DOHH2 (cell line): ENCODE results near the gene FCGBP.
A peak's percentile ranks its signal among the peaks of the same experiment; 100 is the strongest.

Source experiments
- H3F3A ChIP-seq: fragments of 200-600 bp; sonication (generic), shearing (Covaris generic); 2 replicates; pipeline ENCODE4 v1.6.0; 2016; ENCODE audit warnings: antibody characterized with exemption, mild to moderate bottlenecking; ENCODE audit not compliant: control insufficient read depth, insufficient read depth
- H3K27ac ChIP-seq: fragments of 200-600 bp; sonication (generic); 2 replicates; pipeline ENCODE4 v1.5.1; 2014; ENCODE audit warnings: low read depth, mild to moderate bottlenecking, low read length, moderate library complexity
- H3K27me3 ChIP-seq: fragments of 200-600 bp; sonication (generic); 2 replicates; pipeline ENCODE4 v1.6.1; 2014; ENCODE audit warnings: mild to moderate bottlenecking, low read length, mixed read lengths; ENCODE audit not compliant: control insufficient read depth
- H3K36me3 ChIP-seq: fragments of 200-600 bp; sonication (generic); 2 replicates; pipeline ENCODE4 v1.6.1; 2014; ENCODE audit warnings: mild to moderate bottlenecking, low read length, moderate library complexity, mixed read lengths; ENCODE audit not compliant: control insufficient read depth
- H3K4me1 ChIP-seq: fragments of 200-600 bp; sonication (generic); 2 replicates; pipeline ENCODE4 v1.6.1; 2014; ENCODE audit warnings: mild to moderate bottlenecking, low read length, mixed read lengths; ENCODE audit not compliant: control insufficient read depth
- H3K4me2 ChIP-seq: fragments of 200-600 bp; sonication (generic); 2 replicates; pipeline ENCODE4 v1.6.0; 2014; ENCODE audit warnings: mild to moderate bottlenecking, low read length, moderate library complexity
- H3K4me3 ChIP-seq: fragments of 200-600 bp; sonication (generic); 2 replicates; pipeline ENCODE4 v1.5.1; 2014; ENCODE audit warnings: mild to moderate bottlenecking, low read length, mixed read lengths
- H3K79me2 ChIP-seq: fragments of 200-600 bp; sonication (generic); 2 replicates; pipeline ENCODE4 v1.6.1; 2014; ENCODE audit warnings: mild to moderate bottlenecking, low read length, mixed read lengths; ENCODE audit not compliant: control insufficient read depth
- H3K9me2 ChIP-seq: fragments of 200-600 bp; sonication (generic); replicated peaks from 2 replicates; pipeline ENCODE4 v1.6.1; 2014; ENCODE audit warnings: mild to moderate bottlenecking, low read length, mixed read lengths; ENCODE audit not compliant: control insufficient read depth
- H3K9me3 ChIP-seq: fragments of 200-600 bp; sonication (generic); 2 replicates; pipeline ENCODE4 v1.6.1; 2014; ENCODE audit warnings: antibody characterized with exemption, low read length, mixed read lengths; ENCODE audit not compliant: control insufficient read depth, insufficient read depth
- H4K20me1 ChIP-seq: fragments of 200-600 bp; sonication (generic); 2 replicates; pipeline ENCODE4 v1.6.0; 2014; ENCODE audit warnings: low read depth, mild to moderate bottlenecking, antibody characterized with exemption, low read length, moderate library complexity; ENCODE audit not compliant: control insufficient read depth, insufficient read depth
- EZH2phosphoT487 ChIP-seq: fragments of 200-600 bp; sonication (generic); IDR thresholded peaks from 2 replicates; pipeline ENCODE4 v1.6.1; 2017; ENCODE audit warnings: borderline replicate concordance, mild to moderate bottlenecking, antibody characterized with exemption, low read length, moderate library complexity, mixed read lengths
- TF ChIP-seq, protein P1 (sequence below): fragments of 200-600 bp; sonication (generic); IDR thresholded peaks from one replicate; pipeline ENCODE4 v1.5.1; 2014; ENCODE audit warnings: antibody characterized with exemption, mild to moderate bottlenecking, low read depth, low read length; ENCODE audit not compliant: poor library complexity, severe bottlenecking

Gene FCGBP

GRCh38 chr19:39951686-39952085 lies 17.3 kb upstream of the FCGBP start:
- no peaks in the 10 kb centered on the region for H4K20me1 ChIP-seq
- H3K9me3 ChIP-seq, result peaks cover 12% of the 10 kb centered on the region
- H3K4me1 ChIP-seq, result peaks cover 85% of the 10 kb centered on the region
- H3K4me3 ChIP-seq, result peak overlapping the region; percentile 69
- peak overlapping the region; percentile 98 for H3K27ac ChIP-seq
- no peaks in the 10 kb centered on the region; the same call in 1 of the 2 replicates for H3K9me2 ChIP-seq
- peaks cover 17% of the 10 kb centered on the region for H3K79me2 ChIP-seq
- peaks cover 26% of the 10 kb centered on the region for H3K36me3 ChIP-seq
- peaks cover 27% of the 10 kb centered on the region for H3F3A ChIP-seq
- no peak for TF ChIP-seq EZH2phosphoT487
- TF ChIP-seq, protein P1, sequence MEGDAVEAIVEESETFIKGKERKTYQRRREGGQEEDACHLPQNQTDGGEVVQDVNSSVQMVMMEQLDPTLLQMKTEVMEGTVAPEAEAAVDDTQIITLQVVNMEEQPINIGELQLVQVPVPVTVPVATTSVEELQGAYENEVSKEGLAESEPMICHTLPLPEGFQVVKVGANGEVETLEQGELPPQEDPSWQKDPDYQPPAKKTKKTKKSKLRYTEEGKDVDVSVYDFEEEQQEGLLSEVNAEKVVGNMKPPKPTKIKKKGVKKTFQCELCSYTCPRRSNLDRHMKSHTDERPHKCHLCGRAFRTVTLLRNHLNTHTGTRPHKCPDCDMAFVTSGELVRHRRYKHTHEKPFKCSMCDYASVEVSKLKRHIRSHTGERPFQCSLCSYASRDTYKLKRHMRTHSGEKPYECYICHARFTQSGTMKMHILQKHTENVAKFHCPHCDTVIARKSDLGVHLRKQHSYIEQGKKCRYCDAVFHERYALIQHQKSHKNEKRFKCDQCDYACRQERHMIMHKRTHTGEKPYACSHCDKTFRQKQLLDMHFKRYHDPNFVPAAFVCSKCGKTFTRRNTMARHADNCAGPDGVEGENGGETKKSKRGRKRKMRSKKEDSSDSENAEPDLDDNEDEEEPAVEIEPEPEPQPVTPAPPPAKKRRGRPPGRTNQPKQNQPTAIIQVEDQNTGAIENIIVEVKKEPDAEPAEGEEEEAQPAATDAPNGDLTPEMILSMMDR, result no peak
- H3K27me3 ChIP-seq, result no peaks in the 10 kb centered on the region
- H3K4me2 ChIP-seq, result peak overlapping the region; percentile 89

DNA sequence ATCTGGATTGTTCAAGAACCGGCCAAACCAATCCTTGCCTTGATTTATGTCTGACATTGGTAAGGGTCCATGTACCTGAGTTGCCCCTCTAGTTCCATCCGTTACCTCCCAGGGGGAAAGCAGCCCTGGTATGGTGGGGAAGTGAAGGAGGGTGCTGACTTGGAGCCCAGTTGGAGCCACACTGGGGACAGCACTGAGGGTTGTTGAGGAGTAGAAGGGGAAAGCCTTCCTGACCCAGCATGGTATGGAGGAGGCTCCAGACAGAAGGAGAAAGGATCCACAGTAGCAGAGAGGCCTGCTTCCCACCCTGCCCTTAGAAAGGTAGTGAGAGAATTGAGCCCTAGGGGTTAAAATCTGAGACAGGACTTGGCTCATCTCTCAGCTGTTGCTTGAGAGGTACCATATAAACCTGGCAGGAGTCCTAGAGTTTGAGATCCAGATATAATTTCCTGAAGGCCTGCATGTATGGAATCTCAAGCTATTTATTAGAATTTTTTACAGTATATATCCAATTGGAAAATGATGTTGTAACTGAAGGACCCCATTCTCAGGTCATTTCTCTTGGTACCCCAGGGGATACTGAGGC lies 16.7 kb upstream of the FCGBP start:
- peaks cover 26% of the 10 kb centered on the region for H3K36me3 ChIP-seq
- peaks cover 17% of the 10 kb centered on the region for H3K79me2 ChIP-seq
- peak overlapping the region; percentile 89 for H3K4me2 ChIP-seq
- H3F3A ChIP-seq, result peaks cover 22% of the 10 kb centered on the region
- no peaks in the 10 kb centered on the region for H4K20me1 ChIP-seq
- peak overlapping the region; percentile 69 for H3K4me3 ChIP-seq
- no peaks in the 10 kb centered on the region; the same call in 1 of the 2 replicates for H3K9me2 ChIP-seq
- H3K27me3 ChIP-seq, result no peaks in the 10 kb centered on the region
- H3K27ac ChIP-seq, result peak overlapping the region; percentile 98; the same call in 1 of the 2 replicates
- H3K4me1 ChIP-seq, result peaks cover 85% of the 10 kb centered on the region
- H3K9me3 ChIP-seq, result peaks cover 12% of the 10 kb centered on the region
- no peak for TF ChIP-seq EZH2phosphoT487
- TF ChIP-seq, protein P1, result no peak

DNA sequence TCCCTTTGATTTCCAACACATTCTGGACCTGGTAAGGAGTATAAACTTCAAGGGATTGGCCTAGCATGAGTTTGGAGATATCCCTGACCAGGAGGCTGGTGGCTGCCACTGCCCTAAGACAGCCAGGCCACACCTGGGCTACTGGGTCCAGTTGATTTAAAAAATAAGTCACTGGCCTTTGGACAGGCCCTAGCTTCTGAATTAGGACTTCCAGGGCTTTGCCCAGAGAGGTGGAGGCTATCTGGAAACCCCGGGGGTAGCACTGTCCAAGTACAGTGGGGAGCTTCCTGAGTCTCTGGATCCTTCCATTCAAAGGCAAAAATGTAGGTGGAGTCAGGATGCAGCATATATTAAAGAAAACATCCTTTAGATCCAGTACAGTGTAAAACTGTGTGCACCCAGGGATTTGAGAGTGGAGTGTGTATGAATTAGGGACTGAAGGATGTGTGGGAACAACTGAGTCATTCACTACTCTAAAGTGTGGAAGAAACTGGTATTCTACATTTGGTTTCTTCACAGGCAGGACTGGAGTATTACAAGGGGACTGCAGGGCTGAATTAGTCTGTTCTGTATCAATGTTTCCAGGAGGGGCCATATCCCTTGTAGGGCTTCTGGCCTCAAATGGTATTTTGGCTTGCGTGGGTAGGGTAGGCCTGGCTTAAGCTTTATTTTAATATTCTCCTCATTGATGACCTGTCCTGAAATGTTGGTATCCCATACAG lies 14.8 kb upstream of the FCGBP start:
- TF ChIP-seq, protein P1, result no peak
- no peak for TF ChIP-seq EZH2phosphoT487
- Histone ChIP-seq H3K27ac (no peak overlapping the region), H3K4me1 (peaks cover 81% of the 10 kb centered on the region)

More for the DNA sequence above, 14.8 kb upstream of the FCGBP start:
- peaks cover 12% of the 10 kb centered on the region for H3K9me3 ChIP-seq
- H3K27me3 ChIP-seq, result no peaks in the 10 kb centered on the region
- H3F3A ChIP-seq, result peaks cover 13% of the 10 kb centered on the region
- H3K36me3 ChIP-seq, result peaks cover 26% of the 10 kb centered on the region
- H3K4me2 ChIP-seq, result no peak overlapping the region
- H4K20me1 ChIP-seq, result no peaks in the 10 kb centered on the region
- no peak overlapping the region for H3K4me3 ChIP-seq
- peaks cover 17% of the 10 kb centered on the region for H3K79me2 ChIP-seq
- no peaks in the 10 kb centered on the region; the same call in 1 of the 2 replicates for H3K9me2 ChIP-seq
